PC-9 (cell line): ENCODE measurements around the gene CNGB1.

Source experiments
- CTCF ChIP-seq: fragments of 200-600 bp; sonication (generic); conservative IDR thresholded peaks from 2 replicates; pipeline ENCODE4 v1.6.1; 2017; ENCODE audit warnings: mixed run types, antibody characterized with exemption, mild to moderate bottlenecking, moderate library complexity
- EZH2 ChIP-seq: fragments of 200-600 bp; sonication (generic); IDR thresholded peaks from 2 replicates; pipeline ENCODE4 v1.8.0; 2017; ENCODE audit warnings: antibody characterized with exemption, low read depth

- TF ChIP-seq CTCF (no peak), EZH2 (no peak)
Observed at GRCh38 chr16:57947261-57947660, 23.7 kb downstream of the CNGB1 start.
